SK-N-SH (cell line): ENCODE measurements around the gene PTPN6. TPM values are rescaled to one million over a fixed set of nuclear protein-coding genes. Genes with fewer than 3 reads are reported as not detected.

Source experiments
- CTCF ChIA-PET: fragments of 300-600, 350-600 bp; formaldehyde crosslinking; extraction: SDS; loops from one replicate; lab custom pipeline; 2021; lab: Yijun Ruan, JAX
- POLR2A ChIA-PET: fragments of 350-600 bp; sonication (Branson Sonifier 250); formaldehyde crosslinking; extraction: SDS; loops from one replicate; lab custom pipeline; 2020; ENCODE audit warnings: antibody characterized with exemption, inconsistent platforms; lab: Yijun Ruan, JAX
- DNase-seq: peaks from one replicate; pipeline ENCODE4 v3.0.0; 2012
- H2AFZ ChIP-seq: fragments of 200-600 bp; sonication (generic); 2 replicates; pipeline ENCODE4 v1.8.1; 2016; ENCODE audit warnings: antibody characterized with exemption, mild to moderate bottlenecking, low read depth
- H3F3A ChIP-seq: fragments of 200-600 bp; sonication (generic); replicated peaks from 2 replicates; pipeline ENCODE3; 2016; ENCODE audit warnings: antibody characterized with exemption, mild to moderate bottlenecking; ENCODE audit not compliant: insufficient read depth
- H3K27ac ChIP-seq, 2 experiments: fragments of 200-500 bp in 1 of 2; fragments of 200-600 bp in 1 of 2; sonication (Bioruptor generic) in 1 of 2; sonication (generic), shearing (Covaris generic) in 1 of 2; 2 replicates each; pipeline versions ENCODE4 v1.5.1 to v1.6.1; 2014 to 2016; ENCODE audit warnings: low read depth in 2 of 2, inconsistent platforms in 1 of 2, low read length in 1 of 2, mild to moderate bottlenecking in 1 of 2, mixed read lengths in 1 of 2
- H3K27me3 ChIP-seq: fragments of 200-600 bp; sonication (generic), shearing (Covaris generic); 2 replicates; pipeline ENCODE4 v1.6.1; 2016; ENCODE audit warnings: mixed run types; ENCODE audit not compliant: insufficient read depth
- H3K36me3 ChIP-seq, 2 experiments: fragments of 200-500 bp in 1 of 2; fragments of 200-600 bp in 1 of 2; sonication (Bioruptor generic) in 1 of 2; sonication (generic) in 1 of 2; replicated peaks in 1 of 2; 2 replicates each; pipeline versions ENCODE3 to v1.5.1; 2014 to 2016; ENCODE audit warnings: low read length in 1 of 2, mild to moderate bottlenecking in 1 of 2; ENCODE audit not compliant: insufficient read depth in 2 of 2, control insufficient read depth in 1 of 2
- H3K4me1 ChIP-seq, 2 experiments: fragments of 200-500 bp in 1 of 2; fragments of 200-600 bp in 1 of 2; sonication (Bioruptor generic) in 1 of 2; sonication (generic), shearing (Covaris generic) in 1 of 2; 2 replicates each; pipeline versions ENCODE4 v1.5.1 to v1.6.1; 2014 to 2016; ENCODE audit warnings: low read depth in 1 of 2, low read length in 1 of 2, mixed run types in 1 of 2; ENCODE audit not compliant: insufficient read depth in 2 of 2, control insufficient read depth in 1 of 2
- H3K4me2 ChIP-seq: fragments of 200-600 bp; sonication (generic), shearing (Covaris generic); 2 replicates; pipeline ENCODE4 v1.6.1; 2017; ENCODE audit warnings: mixed run types
- H3K4me3 ChIP-seq, 2 experiments: fragments of 200-500 bp in 1 of 2; fragments of 200-600 bp in 1 of 2; sonication (Bioruptor generic) in 1 of 2; sonication (generic), shearing (Covaris generic) in 1 of 2; 2 replicates each; pipeline versions ENCODE4 v1.5.1 to v1.8.1; 2014 to 2016; ENCODE audit warnings: low read depth in 2 of 2, inconsistent platforms in 1 of 2, low read length in 1 of 2, mild to moderate bottlenecking in 1 of 2, mixed read lengths in 1 of 2, moderate library complexity in 1 of 2
- H3K79me2 ChIP-seq: fragments of 200-600 bp; sonication (generic); 2 replicates; pipeline ENCODE4 v1.8.1; 2017; ENCODE audit warnings: mild to moderate bottlenecking; ENCODE audit not compliant: insufficient read depth
- H3K9ac ChIP-seq: fragments of 200-600 bp; sonication (generic); 2 replicates; pipeline ENCODE4 v1.6.1; 2017; ENCODE audit warnings: mixed run types
- H3K9me2 ChIP-seq: fragments of 200-600 bp; sonication (generic); 2 replicates; pipeline ENCODE4 v1.6.1; 2017; ENCODE audit warnings: mixed run types
- H3K9me3 ChIP-seq: fragments of 200-600 bp; sonication (generic); 2 replicates; pipeline ENCODE4 v1.6.1; 2017; ENCODE audit warnings: mixed run types, mild to moderate bottlenecking, moderate library complexity
- H4K20me1 ChIP-seq: fragments of 200-600 bp; sonication (generic); 2 replicates; pipeline ENCODE4 v1.6.1; 2017; ENCODE audit warnings: mild to moderate bottlenecking, mixed run types; ENCODE audit not compliant: insufficient read depth
- ELF1 ChIP-seq: IDR thresholded peaks from 2 replicates; pipeline ENCODE4 v1.4.0; 2012
- FOSL2 ChIP-seq: IDR thresholded peaks from 2 replicates; pipeline ENCODE4 v1.4.0; 2012; ENCODE audit warnings: low read depth, mild to moderate bottlenecking, moderate library complexity, borderline replicate concordance
- FOXM1 ChIP-seq: IDR thresholded peaks from 2 replicates; pipeline ENCODE4 v1.4.0; 2012; ENCODE audit warnings: low read depth, mild to moderate bottlenecking
- GATA2 ChIP-seq: sonication (generic); formaldehyde crosslinking; IDR thresholded peaks from 2 replicates; pipeline ENCODE4 v1.5.0; 2020; ENCODE audit warnings: mild to moderate bottlenecking, missing genetic modification reagents
- MEF2A ChIP-seq: IDR thresholded peaks from 2 replicates; pipeline ENCODE4 v1.4.0; 2012; ENCODE audit warnings: low read depth, borderline replicate concordance
- PBX3 ChIP-seq: IDR thresholded peaks from 2 replicates; pipeline ENCODE4; 2012
- RFX5 ChIP-seq: IDR thresholded peaks from 2 replicates; pipeline ENCODE4 v1.6.1; 2012; ENCODE audit warnings: mild to moderate bottlenecking, improper control_type of control experiment, low read length
- TEAD4 ChIP-seq: IDR thresholded peaks from 2 replicates; pipeline ENCODE4 v1.4.0; 2012; ENCODE audit warnings: mild to moderate bottlenecking, borderline replicate concordance; ENCODE audit not compliant: insufficient read depth
- ZBTB33 ChIP-seq: IDR thresholded peaks from 2 replicates; pipeline ENCODE4 v1.4.0; 2012; ENCODE audit warnings: low read depth, borderline replicate concordance
- WGBS: methylation state at CpG from one replicate; pipeline ENCODE4 v1.1.6; 2017; ENCODE audit warnings: low lambda C conversion rate; 5-methylcytosine and 5-hydroxymethylcytosine counted together
- polyA plus RNA-seq, 3 experiments: library from polyadenylated mRNA; depleted of rRNA; stranded (reverse); fragments of >200 nt; gene quantifications; 2 replicates each; pipeline ENCODE4 v1.2.3, GENCODE V29; 2012
- TF ChIP-seq, protein P1 (sequence below): IDR thresholded peaks from 2 replicates; pipeline ENCODE4 v1.4.0; 2012; ENCODE audit warnings: low read depth, borderline replicate concordance
- TF ChIP-seq, protein P2 (sequence below): IDR thresholded peaks from 2 replicates; pipeline ENCODE4 v1.6.1; 2012; ENCODE audit warnings: mild to moderate bottlenecking, low read depth, low read length, moderate library complexity

Gene PTPN6
- polyA plus RNA-seq, 1 of the 3 experiments (the other 2 are of a cell fraction): 0.12 TPM

DNA sequence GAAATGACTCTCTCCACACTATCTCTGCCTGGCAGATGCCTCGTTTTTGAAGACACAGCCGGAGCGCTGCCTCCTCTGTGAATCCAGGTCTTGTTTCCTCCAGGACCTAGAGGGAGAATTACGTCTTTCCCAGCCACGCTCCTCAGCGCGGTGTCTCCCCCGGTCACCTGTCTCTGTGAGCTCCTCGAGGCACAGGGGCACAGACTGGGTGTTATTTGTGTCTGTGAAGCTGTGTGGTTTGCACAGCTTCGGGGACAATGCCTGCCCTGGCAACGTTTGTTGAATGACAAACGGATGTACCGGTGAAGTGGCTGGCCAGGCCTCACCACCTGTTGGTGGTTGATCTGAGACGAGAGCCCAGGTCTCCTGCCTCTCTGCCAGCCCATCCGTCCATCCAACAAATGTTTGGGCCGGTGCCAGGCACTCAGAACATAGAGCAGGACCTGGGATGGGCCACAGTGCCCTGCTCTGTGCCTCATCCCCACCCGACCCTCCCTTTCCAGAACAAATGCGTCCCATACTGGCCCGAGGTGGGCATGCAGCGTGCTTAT, 6.1 kb downstream of the PTPN6 start (continued):
- TF ChIP-seq, protein P1, sequence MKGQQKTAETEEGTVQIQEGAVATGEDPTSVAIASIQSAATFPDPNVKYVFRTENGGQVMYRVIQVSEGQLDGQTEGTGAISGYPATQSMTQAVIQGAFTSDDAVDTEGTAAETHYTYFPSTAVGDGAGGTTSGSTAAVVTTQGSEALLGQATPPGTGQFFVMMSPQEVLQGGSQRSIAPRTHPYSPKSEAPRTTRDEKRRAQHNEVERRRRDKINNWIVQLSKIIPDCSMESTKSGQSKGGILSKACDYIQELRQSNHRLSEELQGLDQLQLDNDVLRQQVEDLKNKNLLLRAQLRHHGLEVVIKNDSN: no peak
- TF ChIP-seq MEF2A (no peak), PBX3 (no peak)
- TF ChIP-seq, protein P2, sequence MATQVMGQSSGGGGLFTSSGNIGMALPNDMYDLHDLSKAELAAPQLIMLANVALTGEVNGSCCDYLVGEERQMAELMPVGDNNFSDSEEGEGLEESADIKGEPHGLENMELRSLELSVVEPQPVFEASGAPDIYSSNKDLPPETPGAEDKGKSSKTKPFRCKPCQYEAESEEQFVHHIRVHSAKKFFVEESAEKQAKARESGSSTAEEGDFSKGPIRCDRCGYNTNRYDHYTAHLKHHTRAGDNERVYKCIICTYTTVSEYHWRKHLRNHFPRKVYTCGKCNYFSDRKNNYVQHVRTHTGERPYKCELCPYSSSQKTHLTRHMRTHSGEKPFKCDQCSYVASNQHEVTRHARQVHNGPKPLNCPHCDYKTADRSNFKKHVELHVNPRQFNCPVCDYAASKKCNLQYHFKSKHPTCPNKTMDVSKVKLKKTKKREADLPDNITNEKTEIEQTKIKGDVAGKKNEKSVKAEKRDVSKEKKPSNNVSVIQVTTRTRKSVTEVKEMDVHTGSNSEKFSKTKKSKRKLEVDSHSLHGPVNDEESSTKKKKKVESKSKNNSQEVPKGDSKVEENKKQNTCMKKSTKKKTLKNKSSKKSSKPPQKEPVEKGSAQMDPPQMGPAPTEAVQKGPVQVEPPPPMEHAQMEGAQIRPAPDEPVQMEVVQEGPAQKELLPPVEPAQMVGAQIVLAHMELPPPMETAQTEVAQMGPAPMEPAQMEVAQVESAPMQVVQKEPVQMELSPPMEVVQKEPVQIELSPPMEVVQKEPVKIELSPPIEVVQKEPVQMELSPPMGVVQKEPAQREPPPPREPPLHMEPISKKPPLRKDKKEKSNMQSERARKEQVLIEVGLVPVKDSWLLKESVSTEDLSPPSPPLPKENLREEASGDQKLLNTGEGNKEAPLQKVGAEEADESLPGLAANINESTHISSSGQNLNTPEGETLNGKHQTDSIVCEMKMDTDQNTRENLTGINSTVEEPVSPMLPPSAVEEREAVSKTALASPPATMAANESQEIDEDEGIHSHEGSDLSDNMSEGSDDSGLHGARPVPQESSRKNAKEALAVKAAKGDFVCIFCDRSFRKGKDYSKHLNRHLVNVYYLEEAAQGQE: no peak

- Histone ChIP-seq H3K9me2 (no peaks in the 10 kb centered on the region), H3K79me2 (no peaks in the 10 kb centered on the region), H3F3A (no peaks in the 10 kb centered on the region), H3K27ac (no peak overlapping the region), H3K27me3 (no peaks in the 10 kb centered on the region), H2AFZ (no peak overlapping the region), H3K36me3 (no peaks in the 10 kb centered on the region), H3K9ac (no peak overlapping the region), H4K20me1 (no peaks in the 10 kb centered on the region), H3K4me2 (no peak overlapping the region), H3K4me3 (no peak overlapping the region), H3K9me3 (no peaks in the 10 kb centered on the region), H3K4me1 (peaks cover 0 to 8% of the 10 kb centered on the region in 2 experiments; a peak in 2 of 4 replicates)
- DNase-seq: no peak
- ChIA-PET POLR2A (interaction anchor here (1.0 to 1.2 kb wide), 2 partner anchors 10 to 14 kb away, joined by 3 to 5 read pairs; partner anchors contain the start of genes C12orf57 and RNU7-1), CTCF (interaction anchor here (1.6 to 8.0 kb wide), 3 partner anchors 12 to 33 kb away, joined by 5 to 114 read pairs (median 62); partner anchors contain the start of genes C12orf57 and RNU7-1)
- no peak for TF ChIP-seq GATA2 (CRISPR knock-in tag)
- no peak for TF ChIP-seq FOSL2
- TF ChIP-seq ELF1: no peak
- TF ChIP-seq RFX5: no peak
- no peak for TF ChIP-seq FOXM1
- TF ChIP-seq ZBTB33: no peak
- TF ChIP-seq TEAD4: no peak
- whole genome bisulfite sequencing: 85% methylated on average over 28 of the region's 28 CpGs
Measured at GRCh38 chr12:6957741-6958608, 6.8 kb downstream of the PTPN6 start.
